ENCODE measurements around the gene CDR2.

DNA sequence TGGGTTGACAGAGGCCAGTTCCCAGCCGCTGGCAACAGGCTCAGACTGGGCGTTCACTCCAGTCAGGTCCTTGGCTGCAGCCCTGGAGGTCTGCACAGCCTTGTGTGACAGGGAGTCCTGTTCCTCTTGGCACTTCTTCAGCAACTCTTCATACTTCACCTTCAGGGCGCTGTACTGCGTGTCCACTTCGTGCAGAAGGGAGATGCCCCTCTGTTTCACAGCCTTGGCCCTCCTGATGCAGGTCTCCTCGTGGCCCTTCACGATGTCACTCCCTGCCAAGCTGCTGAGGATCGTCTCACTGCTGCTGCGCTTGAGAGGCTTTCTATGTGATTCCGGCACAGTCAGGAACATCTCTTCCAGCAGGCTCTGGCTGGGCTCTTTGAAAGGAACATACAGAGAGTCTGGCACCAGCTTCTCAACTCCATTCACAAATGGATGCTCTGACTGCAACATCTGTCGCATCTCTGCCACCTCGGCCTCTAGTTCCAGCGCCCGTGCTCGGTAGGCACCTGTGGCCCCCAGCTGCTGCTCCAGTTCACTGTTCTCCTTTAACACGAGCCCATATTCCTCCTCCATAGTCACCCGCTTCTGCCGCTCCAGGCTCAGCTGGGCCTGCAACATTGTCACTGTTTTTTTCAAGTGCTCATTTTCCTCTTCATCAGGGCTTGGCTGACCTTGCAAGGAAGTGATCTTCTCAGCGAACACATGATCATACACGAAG lies 27.2 kb downstream of the CDR2 start:
- TF ChIP-seq, protein P1, sequence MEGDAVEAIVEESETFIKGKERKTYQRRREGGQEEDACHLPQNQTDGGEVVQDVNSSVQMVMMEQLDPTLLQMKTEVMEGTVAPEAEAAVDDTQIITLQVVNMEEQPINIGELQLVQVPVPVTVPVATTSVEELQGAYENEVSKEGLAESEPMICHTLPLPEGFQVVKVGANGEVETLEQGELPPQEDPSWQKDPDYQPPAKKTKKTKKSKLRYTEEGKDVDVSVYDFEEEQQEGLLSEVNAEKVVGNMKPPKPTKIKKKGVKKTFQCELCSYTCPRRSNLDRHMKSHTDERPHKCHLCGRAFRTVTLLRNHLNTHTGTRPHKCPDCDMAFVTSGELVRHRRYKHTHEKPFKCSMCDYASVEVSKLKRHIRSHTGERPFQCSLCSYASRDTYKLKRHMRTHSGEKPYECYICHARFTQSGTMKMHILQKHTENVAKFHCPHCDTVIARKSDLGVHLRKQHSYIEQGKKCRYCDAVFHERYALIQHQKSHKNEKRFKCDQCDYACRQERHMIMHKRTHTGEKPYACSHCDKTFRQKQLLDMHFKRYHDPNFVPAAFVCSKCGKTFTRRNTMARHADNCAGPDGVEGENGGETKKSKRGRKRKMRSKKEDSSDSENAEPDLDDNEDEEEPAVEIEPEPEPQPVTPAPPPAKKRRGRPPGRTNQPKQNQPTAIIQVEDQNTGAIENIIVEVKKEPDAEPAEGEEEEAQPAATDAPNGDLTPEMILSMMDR (IDR thresholded peaks at IDR 0.05; ENCODE audit: low read length) = no peak
- no peak for TF ChIP-seq EZH2 (optimal IDR thresholded peaks at IDR 0.05; ENCODE audit: low read depth, low read length)

All from MM.1S (cell line).